Measurements from ENCODE around the gene IDS.
"Not testable (repeated sequence)": the region's sequence is repeated elsewhere in the genome, so short reads cannot be mapped to it uniquely, and the experiment has no call there.

IDS gene

DNA sequence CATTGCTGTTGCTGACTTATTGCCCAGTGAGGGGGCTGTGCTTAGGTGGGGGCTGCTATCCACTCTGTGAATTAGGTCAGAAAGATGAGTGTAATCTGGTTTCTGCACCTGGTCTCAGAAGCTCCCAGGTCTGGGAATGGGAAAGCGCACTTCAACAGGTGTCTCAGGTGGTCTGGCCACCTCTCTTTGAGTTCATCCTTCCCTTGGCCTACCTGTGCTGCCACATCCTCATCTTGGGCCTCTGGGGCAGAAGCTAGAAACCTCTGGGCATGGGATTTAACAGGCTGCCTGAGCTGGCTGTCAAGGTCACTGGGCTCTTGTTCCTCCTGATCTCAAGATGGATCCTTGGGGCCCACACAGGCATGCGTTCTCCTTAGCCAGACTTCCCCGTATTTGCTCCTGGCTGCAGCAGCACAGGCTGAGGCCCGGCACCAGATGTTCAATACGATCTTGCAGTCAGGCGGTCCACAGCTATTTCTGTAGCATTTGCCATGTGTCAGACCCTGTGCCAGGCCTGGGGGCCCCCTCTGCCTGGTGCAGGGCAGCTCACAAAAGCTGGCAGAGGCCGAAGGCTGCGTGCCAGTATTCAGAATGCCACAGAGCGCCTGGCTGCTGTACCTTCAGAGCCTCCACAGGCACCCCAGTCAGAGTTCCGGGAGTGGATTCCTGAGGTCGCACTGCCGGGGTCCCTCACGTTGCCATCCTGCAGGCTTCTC lies 21.4 kb upstream of the IDS start:
- not testable (repeated sequence) for DNase-seq

DNA sequence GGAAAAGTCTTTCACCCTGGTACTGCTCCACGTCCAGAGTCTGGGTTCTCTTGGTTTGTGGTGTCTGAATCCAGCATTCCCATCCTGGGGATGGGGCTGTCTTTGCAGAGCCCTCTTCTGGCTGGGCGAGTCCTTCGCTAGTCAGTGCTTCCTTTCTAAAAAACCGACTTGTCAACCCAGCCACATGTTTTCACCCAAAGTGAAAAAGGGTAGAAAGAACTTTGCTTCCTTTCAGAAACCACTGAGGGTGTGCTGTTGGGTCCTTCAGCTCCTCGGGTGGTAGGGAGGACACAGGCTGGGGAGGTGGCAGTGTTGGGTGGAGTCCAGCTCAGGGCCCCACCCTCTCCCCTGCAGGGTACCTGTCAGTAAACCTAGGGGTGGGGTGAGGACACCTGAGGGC lies 20.8 kb upstream of the IDS start:
- not testable (repeated sequence) for DNase-seq

DNA sequence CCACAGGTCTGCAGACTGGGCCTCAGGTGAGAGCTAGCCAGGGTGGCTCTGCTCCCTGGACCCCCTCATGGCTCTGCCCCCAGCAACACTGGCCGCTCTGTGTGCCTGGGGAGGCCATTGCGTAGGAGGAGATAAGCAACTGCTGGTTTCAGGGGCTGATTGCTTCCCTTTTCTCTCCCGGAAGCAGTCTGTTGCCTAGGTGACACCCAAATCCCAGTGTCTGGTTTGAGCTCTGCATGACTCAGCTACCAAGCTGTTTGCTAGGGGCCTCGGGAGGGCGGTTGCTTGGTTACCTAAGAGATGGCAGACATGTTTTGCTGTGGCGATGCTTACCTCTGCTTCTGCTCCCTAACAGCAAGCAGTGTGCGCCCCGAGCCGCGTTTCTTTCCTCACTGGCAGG lies 20.3 kb upstream of the IDS start:
- DNase-seq: peak; percentile 83

DNA sequence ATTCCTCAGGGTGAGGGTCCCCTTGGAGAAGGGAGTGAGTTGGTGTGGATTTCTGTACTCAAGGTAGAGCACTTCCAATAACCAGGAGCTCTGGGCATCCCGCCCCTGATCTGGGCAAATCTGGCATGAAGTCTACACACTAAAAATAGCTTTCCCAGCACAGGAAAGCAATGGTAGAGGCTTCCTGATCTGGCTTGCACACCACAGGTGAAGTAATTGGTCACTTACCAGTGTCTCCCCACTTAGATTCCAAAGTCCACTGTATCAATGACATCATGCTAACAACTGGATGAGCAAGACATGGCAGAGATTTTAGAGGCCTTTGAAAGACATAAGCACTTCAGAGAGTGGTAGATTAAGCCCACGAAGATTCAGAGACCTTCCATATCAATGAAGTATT lies 17.8 kb upstream of the IDS start:
- DNase-seq: no peak

DNA sequence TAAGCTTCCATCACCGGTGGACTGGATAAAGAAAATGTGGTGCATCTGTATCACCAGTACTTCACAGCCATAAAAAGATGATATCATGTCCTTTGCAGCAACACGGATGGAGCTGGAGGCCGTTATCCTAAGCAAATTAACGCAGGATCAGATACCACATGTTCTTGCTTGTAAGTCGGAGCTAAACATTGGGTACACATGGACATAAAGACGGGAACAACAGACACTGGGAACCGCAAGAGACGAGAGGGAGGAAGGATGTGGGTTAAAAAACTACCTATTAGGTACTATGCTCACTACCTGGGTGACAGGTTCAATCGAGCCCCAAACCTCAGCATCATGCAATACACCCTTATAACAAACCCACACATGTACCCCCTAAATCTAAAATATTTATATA lies 16.3 kb upstream of the IDS start:
- no peak for DNase-seq

DNA sequence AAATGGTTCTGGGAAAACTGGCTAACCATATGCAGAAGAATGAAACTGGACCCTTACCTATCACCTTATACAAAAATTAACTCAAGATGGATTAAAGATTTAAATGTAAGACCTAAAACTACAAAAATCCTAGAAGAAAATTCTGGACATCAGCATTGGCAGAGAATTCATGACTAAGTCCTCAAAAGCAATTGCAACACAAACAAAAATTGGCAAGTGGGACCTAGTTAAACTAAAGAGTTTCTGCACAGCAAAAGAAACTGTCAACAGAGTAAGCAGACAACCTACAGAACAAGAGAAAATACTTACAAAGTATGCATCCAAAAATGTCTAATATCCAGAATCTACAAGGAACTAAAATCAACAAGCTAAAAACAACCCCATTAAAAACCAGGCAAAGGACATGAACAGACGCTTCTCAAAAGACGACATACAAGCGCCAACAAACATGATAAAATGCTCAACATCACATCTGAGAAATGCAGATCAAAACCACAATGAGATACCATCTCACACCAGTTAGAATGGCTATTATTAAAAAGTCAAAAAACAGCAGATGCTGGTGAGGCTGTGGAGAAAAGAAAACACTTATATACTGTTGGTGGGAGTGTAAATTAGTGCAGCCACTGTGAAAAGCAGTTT lies 15.7 kb upstream of the IDS start:
- DNase-seq: peak; percentile 59

DNA sequence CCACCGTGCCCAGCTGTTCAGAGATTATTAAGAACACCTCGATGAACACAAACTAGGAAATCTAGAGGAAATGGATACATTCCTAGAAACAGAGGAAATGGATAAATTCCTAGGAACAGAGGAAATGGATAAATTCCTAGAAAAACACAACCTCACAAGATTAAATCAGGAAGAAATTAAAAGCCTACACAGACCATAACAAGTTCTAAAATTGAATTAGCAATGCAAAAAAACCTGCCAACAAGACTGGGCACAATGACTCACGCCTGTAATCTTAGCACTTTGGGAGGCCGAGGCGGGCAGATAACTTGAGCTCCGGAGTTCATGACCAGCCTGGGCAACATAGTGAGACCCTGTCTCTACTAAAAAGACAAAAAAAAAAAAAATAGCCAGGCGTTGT lies 13.1 kb upstream of the IDS start:
- DNase-seq: no peak

DNA sequence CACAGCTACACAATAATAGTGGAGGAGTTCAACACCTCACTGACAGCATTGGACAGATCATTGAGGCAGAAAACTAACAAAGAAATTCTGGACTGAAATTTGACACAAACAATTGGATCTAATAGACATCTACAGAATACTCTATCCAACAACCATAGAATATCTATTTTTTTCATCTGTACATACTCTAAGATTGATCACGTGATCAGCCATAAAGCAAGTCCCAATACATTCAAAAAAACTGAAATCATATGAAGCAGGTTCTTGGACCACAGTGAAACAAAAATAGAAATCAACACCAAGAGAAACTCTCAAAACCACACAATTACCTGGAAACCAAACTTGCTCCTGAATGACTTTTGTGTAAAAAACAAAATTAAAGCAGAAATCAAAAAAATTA lies 12.2 kb upstream of the IDS start:
- no peak for DNase-seq

DNA sequence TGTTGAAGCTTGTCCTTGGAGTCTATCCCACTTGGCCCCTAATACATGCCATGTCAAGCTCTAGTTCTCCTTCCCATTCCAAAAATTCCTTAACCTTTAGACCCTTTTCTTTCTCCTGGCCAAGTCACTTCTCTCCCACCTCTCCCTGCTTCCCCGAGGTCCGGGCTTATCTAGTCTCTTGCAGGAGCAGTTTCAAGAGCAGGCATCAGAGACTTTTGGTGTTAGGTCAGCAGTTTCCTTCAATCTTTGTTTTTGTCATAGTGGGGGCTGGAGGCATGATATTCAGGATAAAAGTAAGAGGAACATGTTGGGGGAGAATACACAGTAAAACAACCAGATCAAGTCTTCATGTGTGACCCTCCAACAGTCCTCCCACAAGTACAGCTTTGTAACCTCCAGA lies 11.5 kb upstream of the IDS start:
- DNase-seq: peak; percentile 63

DNA sequence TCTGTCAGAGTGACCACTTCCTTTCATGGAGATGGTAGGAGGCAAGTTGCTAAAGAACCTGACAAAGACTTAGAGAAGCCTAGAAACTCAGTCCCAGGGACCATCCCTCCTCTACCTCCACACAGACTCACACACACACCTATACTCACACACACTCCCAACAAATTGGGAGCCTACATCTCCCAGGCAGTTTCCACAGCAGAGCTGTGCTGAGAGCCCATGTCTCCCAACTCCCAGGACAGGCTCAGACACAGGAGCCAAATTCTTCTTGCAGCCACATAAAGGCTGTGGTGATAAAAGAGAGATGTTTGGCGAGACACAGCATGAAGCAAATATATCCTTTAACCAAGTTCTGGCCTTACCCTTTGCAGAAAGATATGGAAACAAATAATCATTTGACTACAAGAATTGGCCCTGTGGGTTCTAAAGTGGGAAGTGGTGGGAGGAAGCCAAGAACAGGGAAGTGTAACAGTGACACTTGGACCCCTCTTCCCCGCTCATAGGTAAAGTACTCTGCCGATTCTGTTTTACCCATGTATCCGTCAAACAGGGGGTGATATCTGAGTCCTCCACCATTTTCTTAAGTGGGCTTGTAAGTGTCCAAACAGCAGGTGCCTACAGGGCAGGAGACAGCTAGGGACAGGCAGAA lies 11.0 kb upstream of the IDS start:
- peak; percentile 63 for DNase-seq

DNA sequence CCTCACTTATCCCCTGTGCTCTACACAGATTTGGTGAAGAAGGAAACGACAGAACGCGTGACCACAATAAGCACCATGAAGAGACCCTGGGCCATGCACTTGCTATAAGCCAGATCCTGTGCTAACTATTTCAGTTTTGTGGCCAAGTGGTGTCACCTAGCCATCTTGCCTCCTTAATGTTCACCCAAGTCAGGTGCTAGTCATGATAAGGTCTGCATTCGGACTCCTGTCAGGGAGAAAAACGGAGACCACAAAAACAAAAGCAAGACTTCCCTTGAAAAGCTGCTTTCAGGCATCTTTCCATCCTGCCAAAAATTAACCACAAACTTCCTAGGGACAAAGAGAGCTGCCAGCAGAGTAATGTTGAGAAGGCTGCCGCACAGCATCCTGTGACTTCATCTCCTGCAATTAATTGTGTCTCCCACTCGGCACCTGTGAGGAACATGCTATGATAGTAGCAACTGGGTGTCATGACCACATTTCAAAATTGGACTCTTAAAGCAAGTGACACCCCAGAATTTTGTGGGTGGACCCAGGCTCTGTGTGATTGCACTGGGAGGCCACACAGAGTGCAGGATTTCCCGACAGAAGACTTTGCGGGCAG lies 8.8 kb upstream of the IDS start:
- peak; percentile 1 for DNase-seq

DNA sequence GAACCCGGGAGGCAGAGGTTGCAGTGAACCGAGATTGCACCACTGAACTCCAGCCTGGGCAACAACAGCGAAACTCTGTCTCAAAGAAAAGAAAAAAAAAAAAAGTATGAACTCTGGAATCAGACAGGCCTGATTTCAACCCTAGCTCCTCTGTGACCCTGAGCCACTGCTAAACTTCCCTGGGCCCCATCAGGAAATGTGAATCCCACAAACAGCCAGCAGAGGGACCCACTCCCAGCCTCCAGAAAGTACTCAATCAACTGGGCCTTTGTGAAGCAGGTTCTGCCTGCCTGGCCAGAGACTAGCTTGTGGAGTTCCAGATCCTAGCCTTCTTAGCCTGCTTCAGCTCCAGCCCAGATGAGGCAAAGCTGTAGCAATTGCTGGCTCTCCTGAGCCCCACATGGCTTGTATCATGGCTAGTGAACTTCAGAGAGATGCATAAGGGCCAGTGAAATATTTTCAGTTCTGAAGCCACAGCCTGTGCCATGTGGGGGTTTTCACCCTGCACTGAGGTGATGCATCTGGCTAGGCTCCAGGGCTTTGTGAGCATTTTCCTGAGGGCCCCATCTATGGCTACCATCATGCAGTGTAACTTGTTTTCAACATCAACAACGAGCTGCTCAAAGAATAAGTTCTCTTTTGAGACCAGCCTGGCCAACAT lies 7.2 kb upstream of the IDS start:
- peak; percentile 78 for DNase-seq

DNA sequence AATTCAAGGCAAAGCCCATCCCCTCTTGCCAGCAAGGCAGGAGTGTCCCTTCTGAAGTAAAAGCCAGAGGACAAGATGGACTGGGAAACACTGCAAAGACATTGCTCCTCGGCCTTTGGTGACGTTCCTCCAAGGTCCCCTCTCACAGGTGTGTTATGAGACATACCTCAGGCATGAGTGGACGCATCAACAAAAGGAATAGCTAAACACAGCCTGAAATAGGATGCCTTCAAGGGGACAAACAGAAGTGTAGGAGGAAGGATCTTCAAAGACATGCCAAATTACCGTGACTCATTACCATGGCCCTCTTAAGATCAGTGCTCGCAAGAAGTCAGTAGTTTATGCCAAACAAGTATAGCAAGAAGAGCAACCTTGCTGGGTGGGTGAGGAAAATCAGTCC lies 6.0 kb upstream of the IDS start:
- no peak for DNase-seq

DNA sequence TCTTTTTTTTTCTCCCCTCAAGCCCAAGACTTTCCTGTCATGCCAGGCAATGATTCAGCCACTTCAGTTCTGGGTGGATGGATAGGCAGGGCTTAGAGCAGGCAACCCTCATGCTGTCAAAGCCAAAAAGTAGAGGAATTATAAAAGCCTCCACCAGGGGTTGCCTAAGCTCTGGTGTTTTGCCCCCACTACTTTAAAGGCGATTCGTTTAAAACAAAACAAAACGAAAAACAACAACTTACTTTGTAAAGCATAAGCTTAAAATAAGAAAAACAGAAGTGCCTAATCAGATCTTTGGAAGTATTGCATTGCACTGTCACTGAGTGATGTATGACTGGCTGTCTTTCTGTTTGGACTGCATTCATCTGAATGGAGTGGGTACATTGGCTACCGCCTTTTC lies 5.3 kb upstream of the IDS start:
- DNase-seq: peak; percentile 76

DNA sequence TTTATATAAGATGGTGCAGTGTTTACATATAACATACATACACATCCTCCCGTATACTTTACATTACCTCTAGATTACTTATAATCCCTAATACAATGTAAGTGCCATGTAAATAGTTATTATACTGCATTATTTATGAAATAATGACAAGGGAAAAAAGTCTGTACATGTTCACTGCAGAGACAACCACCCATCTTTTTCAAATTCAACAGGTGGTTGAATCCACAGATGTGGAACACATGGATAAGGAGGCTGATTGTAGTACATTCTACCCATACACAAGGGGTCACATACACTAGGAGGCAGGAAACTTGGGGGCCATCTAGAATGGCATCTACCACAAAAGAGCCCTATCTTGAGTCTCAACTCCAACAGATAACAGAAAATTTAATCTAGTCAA lies 3.4 kb upstream of the IDS start:
- no peak for DNase-seq

DNA sequence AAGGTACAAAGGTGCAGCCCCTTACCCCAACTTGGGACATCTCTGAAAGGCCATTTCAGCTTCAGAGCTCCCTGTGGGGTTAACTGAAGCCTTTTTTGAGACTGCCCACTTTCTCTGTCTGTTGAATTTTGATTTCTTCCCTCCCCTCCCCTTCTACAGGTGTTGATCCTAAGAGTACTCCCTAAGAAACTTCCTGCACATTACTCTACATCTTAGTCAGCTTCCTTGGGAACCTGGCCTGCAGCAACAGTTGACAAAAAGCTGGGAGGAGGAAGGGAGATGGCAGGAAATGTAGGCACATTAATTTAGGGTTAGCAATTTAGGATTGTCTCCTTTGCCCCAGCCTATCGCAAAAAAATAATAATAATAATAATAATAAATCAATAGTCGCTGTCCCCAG lies 1.2 kb upstream of the IDS start:
- no peak for DNase-seq

DNA sequence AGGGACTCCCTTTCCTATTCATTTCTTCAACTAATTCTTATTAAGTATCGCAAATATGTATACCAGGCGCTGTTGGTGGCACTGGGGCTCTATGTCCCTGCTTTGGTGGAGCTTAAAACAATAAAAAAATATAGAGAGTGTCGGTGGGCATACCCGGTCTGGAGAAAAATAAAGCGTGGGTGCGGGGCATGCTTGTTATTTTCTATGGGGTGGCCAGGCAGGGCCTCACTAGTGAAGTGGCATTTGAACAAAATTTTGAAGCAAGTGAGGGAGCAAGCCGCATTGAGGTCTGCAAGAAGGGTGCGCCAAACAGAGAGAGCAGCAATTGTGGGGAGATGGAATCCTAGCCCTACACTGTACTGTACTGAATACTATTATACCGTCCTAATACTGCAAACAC lies 565 bp upstream of the IDS start:
- DNase-seq: no peak

DNA sequence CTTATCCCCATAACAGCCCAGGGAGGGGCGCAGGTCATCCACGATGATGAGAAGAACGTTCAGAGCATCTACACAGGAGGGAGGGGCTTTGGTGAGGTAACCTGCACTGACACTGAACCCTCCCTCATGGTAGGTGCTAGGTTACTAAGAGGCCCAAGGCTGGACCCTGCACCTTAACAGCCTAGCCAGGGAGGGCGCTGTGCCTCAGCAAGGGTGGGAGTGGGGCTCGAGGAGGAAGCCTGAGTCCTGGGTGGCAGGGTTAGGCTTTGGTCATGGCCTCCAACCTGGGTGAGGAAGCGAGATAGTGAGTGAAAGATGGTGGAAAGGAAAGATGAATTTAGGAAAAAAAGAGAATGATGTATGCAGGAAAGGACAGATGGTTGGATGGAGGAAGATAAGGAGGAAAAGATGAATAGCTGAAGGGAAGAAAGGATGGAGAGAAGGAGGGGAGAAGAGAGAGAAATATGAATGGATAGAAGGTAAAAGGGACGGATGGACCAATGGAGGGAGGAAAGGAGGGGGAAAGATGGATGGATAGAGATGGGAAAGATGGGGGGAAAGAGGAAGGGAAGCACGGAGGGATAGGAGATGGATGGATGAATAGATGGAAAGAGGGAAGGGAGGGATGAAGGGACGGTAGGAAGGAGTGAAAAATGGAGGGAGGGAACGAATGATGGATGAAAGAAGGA lies 736 bp downstream of the IDS start:
- peak; percentile 75 for DNase-seq

DNA sequence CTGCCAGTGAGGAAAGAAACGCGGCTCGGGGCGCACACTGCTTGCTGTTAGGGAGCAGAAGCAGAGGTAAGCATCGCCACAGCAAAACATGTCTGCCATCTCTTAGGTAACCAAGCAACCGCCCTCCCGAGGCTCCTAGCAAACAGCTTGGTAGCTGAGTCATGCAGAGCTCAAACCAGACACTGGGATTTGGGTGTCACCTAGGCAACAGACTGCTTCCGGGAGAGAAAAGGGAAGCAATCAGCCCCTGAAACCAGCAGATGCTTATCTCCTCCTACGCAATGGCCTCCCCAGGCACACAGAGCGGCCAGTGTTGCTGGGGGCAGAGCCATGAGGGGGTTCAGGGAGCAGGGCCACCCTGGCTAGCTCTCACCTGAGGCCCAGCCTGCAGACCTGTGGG lies 1.7 kb downstream of the IDS start:
- DNase-seq: peak; percentile 68

DNA sequence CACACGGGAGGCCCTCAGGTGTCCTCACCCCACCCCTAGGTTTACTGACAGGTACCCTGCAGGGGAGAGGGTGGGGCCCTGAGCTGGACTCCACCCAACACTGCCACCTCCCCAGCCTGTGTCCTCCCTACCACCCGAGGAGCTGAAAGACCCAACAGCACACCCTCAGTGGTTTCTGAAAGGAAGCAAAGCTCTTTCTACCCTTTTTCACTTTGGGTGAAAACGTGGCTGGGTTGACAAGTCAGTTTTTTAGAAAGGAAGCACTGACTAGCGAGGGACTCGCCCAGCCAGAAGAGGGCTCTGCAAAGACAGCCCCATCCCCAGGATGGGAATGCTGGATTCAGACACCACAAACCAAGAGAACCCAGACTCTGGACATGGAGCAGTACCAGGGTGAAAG lies 2.2 kb downstream of the IDS start:
- not testable (repeated sequence) for DNase-seq

DNA sequence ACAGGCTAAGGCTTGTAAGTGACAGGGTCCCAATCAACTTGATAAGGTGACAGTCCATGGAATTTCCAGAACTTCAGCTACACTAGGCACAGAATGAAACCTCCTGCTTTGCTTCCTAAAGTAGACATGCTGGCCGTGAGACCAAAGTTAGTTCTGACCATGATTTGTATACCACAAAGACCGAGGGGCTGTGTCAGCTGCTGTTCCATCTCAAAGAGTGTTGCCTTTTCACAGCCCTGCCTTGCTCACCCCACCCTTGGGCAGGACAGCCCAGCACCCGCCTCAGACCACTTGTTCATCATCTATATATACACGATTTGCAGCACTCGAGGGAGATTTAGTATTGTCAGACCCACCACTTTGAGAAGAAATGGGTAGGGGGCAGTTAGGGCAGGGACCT lies 5.3 kb downstream of the IDS start:
- DNase-seq: no peak

DNA sequence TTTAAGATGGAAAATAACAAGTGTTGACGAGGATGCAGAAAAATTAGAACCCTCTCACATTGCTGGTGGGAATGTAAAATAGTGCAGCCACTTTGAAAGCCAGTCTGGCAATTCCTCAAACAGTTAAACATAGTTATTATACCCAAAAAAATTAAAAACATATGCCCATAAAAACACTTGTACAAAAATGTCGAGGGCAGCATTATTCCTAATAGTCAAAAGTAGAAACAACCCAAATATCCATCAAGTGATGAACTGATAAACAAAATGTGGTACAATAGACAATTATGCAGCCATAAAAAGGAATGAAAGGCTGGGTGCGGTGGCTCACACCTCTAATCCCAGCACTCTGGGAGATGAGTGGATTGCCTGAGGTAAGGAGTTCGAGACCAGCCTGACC lies 6.3 kb downstream of the IDS start:
- DNase-seq: no peak

DNA sequence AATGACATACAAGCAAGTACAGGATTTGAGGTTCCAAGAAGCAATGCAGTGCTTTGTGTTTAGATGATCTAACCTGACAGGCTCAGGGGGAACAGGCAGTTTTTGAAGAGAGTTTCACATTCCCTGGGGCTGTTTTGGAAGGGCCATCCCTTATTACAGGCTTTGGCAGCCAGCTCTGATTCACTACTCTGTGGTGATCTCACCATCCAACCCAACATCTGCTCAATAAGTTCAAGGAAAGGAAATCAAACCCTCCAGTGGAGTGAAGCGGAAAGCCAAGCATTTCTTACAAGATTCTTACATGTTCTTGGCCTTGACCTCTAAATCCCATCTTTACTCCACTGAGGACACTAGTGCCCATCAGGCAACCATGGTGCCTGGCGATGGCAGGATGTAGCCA lies 7.5 kb downstream of the IDS start:
- no peak for DNase-seq
